Liver (tissue), 9 donors: ENCODE results near the gene TPSB2. TPM values are rescaled to one million over a fixed set of nuclear protein-coding genes. Genes with fewer than 3 reads are reported as not detected.
"Not testable (repeated sequence)": the region's sequence is repeated elsewhere in the genome, so short reads cannot be mapped to it uniquely, and the experiment has no call there.

Source experiments
- DNase-seq: peaks from one replicate; pipeline ENCODE4 v3.0.0-alpha.2; 2017; ENCODE audit warnings: low spot score
- H3K27ac ChIP-seq, 2 donors: one replicate each; pipeline ENCODE4 v1.7.0; 2013; ENCODE audit warnings: inconsistent platforms in 2 of 2, low read length in 2 of 2, control low read depth in 1 of 2, low read depth in 1 of 2, mild to moderate bottlenecking in 1 of 2
- H3K27me3 ChIP-seq, 4 donors: one replicate each; pipeline versions ENCODE4 v1.6.1 to v1.7.0; 2013; ENCODE audit warnings: low read length in 3 of 4, inconsistent platforms in 1 of 4, mild to moderate bottlenecking in 1 of 4, moderate library complexity in 1 of 4; ENCODE audit not compliant: control insufficient read depth in 4 of 4, insufficient read depth in 4 of 4
- H3K36me3 ChIP-seq, 4 donors: one replicate each; pipeline versions ENCODE4 v1.6.1 to v1.7.0; 2013; ENCODE audit warnings: low read length in 3 of 4, mild to moderate bottlenecking in 3 of 4, low read depth in 1 of 4, moderate library complexity in 1 of 4; ENCODE audit not compliant: control insufficient read depth in 4 of 4, insufficient read depth in 3 of 4
- H3K4me1 ChIP-seq, 4 donors: one replicate each; pipeline versions ENCODE4 v1.6.1 to v1.7.0; 2013; ENCODE audit warnings: low read length in 3 of 4, mild to moderate bottlenecking in 3 of 4, moderate library complexity in 1 of 4; ENCODE audit not compliant: control insufficient read depth in 4 of 4, insufficient read depth in 4 of 4
- H3K4me3 ChIP-seq, 3 donors: one replicate each; pipeline versions ENCODE4 v1.6.1 to v1.7.0; 2013; ENCODE audit warnings: low read length in 3 of 3, control low read depth in 1 of 3, low read depth in 1 of 3, mild to moderate bottlenecking in 1 of 3
- H3K9ac ChIP-seq, 2 donors: one replicate each; pipeline ENCODE4 v1.7.0; 2013; ENCODE audit warnings: low read length in 2 of 2, mild to moderate bottlenecking in 2 of 2, moderate library complexity in 2 of 2, control low read depth in 1 of 2, low read depth in 1 of 2
- H3K9me3 ChIP-seq, 4 donors: one replicate each; pipeline versions ENCODE4 v1.6.1 to v1.7.0; 2013; ENCODE audit warnings: low read length in 3 of 4; ENCODE audit not compliant: control insufficient read depth in 4 of 4
- ATF3 ChIP-seq: IDR thresholded peaks from 2 replicates; pipeline ENCODE4 v1.6.1; 2016; ENCODE audit warnings: antibody characterized with exemption
- EGR1 ChIP-seq, 2 donors: IDR thresholded peaks; 2 replicates each; pipeline ENCODE4 v1.6.1; 2016 to 2018; ENCODE audit warnings: antibody characterized with exemption in 2 of 2, low read depth in 2 of 2
- FOXA2 ChIP-seq: IDR thresholded peaks from 2 replicates; pipeline ENCODE4 v1.6.1; 2016; ENCODE audit warnings: antibody characterized with exemption
- GABPA ChIP-seq, 2 donors: IDR thresholded peaks in 1 of 2; conservative IDR thresholded peaks in 1 of 2; 2 replicates each; pipeline ENCODE4 v1.6.1; 2016; ENCODE audit warnings: antibody characterized with exemption in 2 of 2, mild to moderate bottlenecking in 1 of 2, moderate library complexity in 1 of 2
- HNF4G ChIP-seq: IDR thresholded peaks from 2 replicates; pipeline ENCODE4 v1.6.1; 2016; ENCODE audit warnings: antibody characterized with exemption
- JUND ChIP-seq, 2 donors: IDR thresholded peaks; 2 replicates each; pipeline ENCODE4 v1.6.1; 2016; ENCODE audit warnings: antibody characterized with exemption in 2 of 2
- MAX ChIP-seq: IDR thresholded peaks from 2 replicates; pipeline ENCODE4 v1.6.1; 2016; ENCODE audit warnings: antibody characterized with exemption
- RAD21 ChIP-seq, 2 donors: IDR thresholded peaks; 2 replicates each; pipeline ENCODE4 v1.6.1; 2016; ENCODE audit warnings: antibody characterized with exemption in 2 of 2, mild to moderate bottlenecking in 2 of 2
- YY1 ChIP-seq: IDR thresholded peaks from 2 replicates; pipeline ENCODE4 v1.6.1; 2016; ENCODE audit warnings: antibody characterized with exemption, mild to moderate bottlenecking
- ZBTB33 ChIP-seq: IDR thresholded peaks from 2 replicates; pipeline ENCODE4 v1.6.1; 2016; ENCODE audit warnings: antibody characterized with exemption
- WGBS: extraction: QIAGEN DNeasy Blood & Tissue Kit; methylation state at CpG from one replicate; pipeline ENCODE4 v1.1.7; 2013; 5-methylcytosine and 5-hydroxymethylcytosine counted together
- polyA plus RNA-seq, 2 donors: library from polyadenylated mRNA; stranded (reverse) in 1 of 2; unstranded in 1 of 2; fragments of 200-250 nt in 1 of 2; fragments of >200 nt in 1 of 2; fragmentation: Nextera tagmentation in 1 of 2; extraction: Ambion mirVana in 1 of 2; gene quantifications; one replicate each; pipeline versions ENCODE4 v1.2.1 to v1.2.3, GENCODE V29; 2013 to 2015
- total RNA-seq, 2 donors: library from RNA; depleted of rRNA; stranded (reverse); fragments of >200 nt; gene quantifications; one replicate each; pipeline ENCODE4 v1.2.3, GENCODE V29; 2014
- donor health status: healthy.
- donor health status: healthy.
- donor health status: healthy.
- donor health status: healthy.
- donor health status: healthy.

TPSB2 gene
- total and polyA plus RNA-seq, 4 donors = 0.09 to 12.7 (median 0.45) TPM

GRCh38 chr16:1243363-1243762 lies 13.4 kb upstream of the TPSB2 start:
- not testable (repeated sequence) for H3K27me3 ChIP-seq, H3K4me3 ChIP-seq, H3K9me3 ChIP-seq, H3K36me3 ChIP-seq, DNase-seq, H3K9ac ChIP-seq, H3K4me1 ChIP-seq, H3K27ac ChIP-seq
- 54% methylated on average over 7 of the region's 11 CpGs for WGBS

- not testable (repeated sequence) for H3K4me1 ChIP-seq, H3K9ac ChIP-seq, H3K27me3 ChIP-seq, H3K4me3 ChIP-seq, DNase-seq, H3K27ac ChIP-seq, H3K36me3 ChIP-seq, H3K9me3 ChIP-seq
- WGBS = 75% methylated on average over 11 of the region's 15 CpGs
Observed at GRCh38 chr16:1241081-1241480, 11.1 kb upstream of the TPSB2 start.

GRCh38 chr16:1240436-1240835 lies 10.5 kb upstream of the TPSB2 start, which contains the start of gene TPSAB1:
TPSAB1 (plus strand) TSS chr16:1240705; CDS start chr16:1240939, 234 bp downstream.
- not testable (repeated sequence) for H3K36me3 ChIP-seq, H3K9me3 ChIP-seq, H3K4me1 ChIP-seq, H3K27me3 ChIP-seq, H3K27ac ChIP-seq, DNase-seq, H3K9ac ChIP-seq, H3K4me3 ChIP-seq
- 63% methylated on average over 7 of the region's 12 CpGs for WGBS

GRCh38 chr16:1239575-1239974 lies 9.6 kb upstream of the TPSB2 start:
- WGBS = 86% methylated on average over 9 of the region's 9 CpGs
- not testable (repeated sequence) for H3K27me3 ChIP-seq, H3K4me1 ChIP-seq, H3K36me3 ChIP-seq, H3K9me3 ChIP-seq, DNase-seq, H3K27ac ChIP-seq, H3K9ac ChIP-seq, H3K4me3 ChIP-seq

GRCh38 chr16:1238909-1239308 lies 8.9 kb upstream of the TPSB2 start:
- H3K36me3 ChIP-seq, H3K27ac ChIP-seq, H3K4me3 ChIP-seq, DNase-seq, H3K9ac ChIP-seq, H3K27me3 ChIP-seq, H3K4me1 ChIP-seq, H3K9me3 ChIP-seq: not testable (repeated sequence)
- 81% methylated on average over 17 of the region's 23 CpGs for WGBS

GRCh38 chr16:1237990-1238389 lies 8.0 kb upstream of the TPSB2 start:
- TF ChIP-seq HNF4G (no peak), JUND (IDR thresholded peaks at IDR 0.05) (no peak), FOXA2 (no peak), MAX (no peak), ZBTB33 (no peak), RAD21 (IDR thresholded peaks at IDR 0.05) (no peak), YY1 (no peak), EGR1 (IDR thresholded peaks at IDR 0.05; ENCODE audit: low read depth in 2 of 2) (no peak), ATF3 (no peak), GABPA (IDR thresholded peaks at IDR 0.05 in 1 of 2, conservative IDR thresholded peaks at IDR 0.05 in 1 of 2) (no peak)
- H3K27ac ChIP-seq = no peak overlapping the region
- H3K36me3 ChIP-seq = no peaks in the 10 kb centered on the region
- no peaks in the 10 kb centered on the region for H3K4me1 ChIP-seq
- no peak for DNase-seq
- H3K4me3 ChIP-seq = no peak overlapping the region
- WGBS = 81% methylated on average over 9 of the region's 9 CpGs
- no peaks in the 10 kb centered on the region for H3K9me3 ChIP-seq
- H3K27me3 ChIP-seq = no peaks in the 10 kb centered on the region
- no peak overlapping the region for H3K9ac ChIP-seq

GRCh38 chr16:1236659-1237058 lies 6.7 kb upstream of the TPSB2 start:
- not testable (repeated sequence) for H3K9ac ChIP-seq
- no CpG with 5 or more reads among the region's 29 CpGs for WGBS

More at GRCh38 chr16:1236659-1237058, 6.7 kb upstream of the TPSB2 start:
- H3K36me3 ChIP-seq, DNase-seq, H3K4me1 ChIP-seq, H3K27ac ChIP-seq, H3K27me3 ChIP-seq, H3K4me3 ChIP-seq, H3K9me3 ChIP-seq: not testable (repeated sequence)
